ENCODE measurements around the gene COBLL1.

Gene COBLL1

GRCh38 chr2:164677271-164677670 lies 164.4 kb downstream of the COBLL1 start:
- DNase-seq (ENCODE audit: low read depth): no peak

- DNase-seq (ENCODE audit: low read depth): no peak
Measured at GRCh38 chr2:164675687-164676086, 165.9 kb downstream of the COBLL1 start.

GRCh38 chr2:164675027-164675426 lies 166.6 kb downstream of the COBLL1 start:
- DNase-seq (ENCODE audit: low read depth): no peak

GRCh38 chr2:164671664-164672396 lies 169.8 kb downstream of the COBLL1 start:
- DNase-seq (ENCODE audit: low read depth): no peak

- DNase-seq (ENCODE audit: low read depth): no peak
Measured at GRCh38 chr2:164669291-164669690, 172.3 kb downstream of the COBLL1 start.

- DNase-seq (ENCODE audit: low read depth): no peak
Measured at GRCh38 chr2:164667566-164667965, 174.1 kb downstream of the COBLL1 start.

GRCh38 chr2:164664070-164664469 lies 177.6 kb downstream of the COBLL1 start:
- no peak for DNase-seq (ENCODE audit: low read depth)

GRCh38 chr2:164662868-164663631 lies 178.6 kb downstream of the COBLL1 start:
- DNase-seq (ENCODE audit: low read depth): no peak

GRCh38 chr2:164662066-164662465 lies 179.6 kb downstream of the COBLL1 start:
- no peak for DNase-seq (ENCODE audit: low read depth)

GRCh38 chr2:164661349-164661748 lies 180.3 kb downstream of the COBLL1 start:
- no peak for DNase-seq (ENCODE audit: low read depth)

- DNase-seq (ENCODE audit: low read depth): peak; percentile 62
Measured at GRCh38 chr2:164657129-164657528, 184.5 kb downstream of the COBLL1 start.

GRCh38 chr2:164655750-164656149 lies 185.9 kb downstream of the COBLL1 start:
- no peak for DNase-seq (ENCODE audit: low read depth)

- DNase-seq (ENCODE audit: low read depth): no peak
Measured at GRCh38 chr2:164655336-164655735, 186.3 kb downstream of the COBLL1 start.

GRCh38 chr2:164651361-164651760 lies 190.3 kb downstream of the COBLL1 start:
- no peak for DNase-seq (ENCODE audit: low read depth)

GRCh38 chr2:164644036-164644700 lies 197.5 kb downstream of the COBLL1 start:
- DNase-seq (ENCODE audit: low read depth): no peak

GRCh38 chr2:164642946-164643555 lies 198.6 kb downstream of the COBLL1 start:
- DNase-seq (ENCODE audit: low read depth): no peak

GRCh38 chr2:164642268-164642667 lies 199.4 kb downstream of the COBLL1 start:
- no peak for DNase-seq (ENCODE audit: low read depth)

Data from HS-5 (cell line).